Heart left ventricle (tissue), 13 donors: ENCODE data around the gene TBX18.

Source experiments
- CTCF ChIP-seq, 12 donors: fragments of 200-600 bp; sonication (generic) in 4 of 12; IDR thresholded peaks; one replicate each; pipeline versions ENCODE4 v1.5.0 to v1.8.0; 2018 to 2022; ENCODE audit warnings: antibody characterized with exemption in 12 of 12, mild to moderate bottlenecking in 5 of 12
- POLR2A ChIP-seq, 2 donors: fragments of 450-650 bp; IDR thresholded peaks; one replicate each; pipeline ENCODE4 v1.6.1; 2017; ENCODE audit warnings: antibody characterized with exemption in 2 of 2, mild to moderate bottlenecking in 2 of 2, moderate library complexity in 2 of 2
- donor health status: ischemic (EF 13 %, LVEDD 7.1; RV severe dilation, severe dysfunction).
- donor health status: DM: no; HTN: yes; CAD: no.
- donor health status: DM: no; HTN: no; CAD: no.
- donor health status: ischemic (EF 25% LVEDD 6.9; RV normal size, moderate dysfunction).
- donor health status: ischemic (EF 25% LVEDD 5.7; RV mildly dilated, moderate dysfunction).
- donor health status: ischemic (EF 35%, LVEDD 5.7; RV mildly dilated, moderate dysfunction).
- donor health status: nonischemic (EF 11% LVEDD 7.7; RV severe dilation, severe dysfunction).
- donor health status: DM: yes; HTN: yes; CAD: no.
- donor health status: PGD.
- donor health status: ischemic (EF 29% LVEDD 5.4; RV normal size, mild dysfunction).
- donor health status: nonischemic (EF 23%, LVEDD 6.1; RV moderate dilation, normal function).

- TF ChIP-seq CTCF (IDR thresholded peaks at IDR 0.05): peak in 1 of 12 donors; percentile 20
- peak in 1 of 2 donors; percentile 20 for TF ChIP-seq POLR2A (IDR thresholded peaks at IDR 0.05)
These were observed at the start of gene TBX18 for GRCh38 chr6:84764332-84765049.
